Prostate gland (tissue), 2 donors: Measurements from ENCODE around the gene OLIG2. TPM values are rescaled to one million over a fixed set of nuclear protein-coding genes. Genes with fewer than 3 reads are reported as not detected.

ENCODE experiments used
- DNase-seq: peaks from one replicate; pipeline ENCODE4 v3.0.0-alpha.2; 2019; ENCODE audit warnings: low spot score
- H3K27ac ChIP-seq, 2 donors: fragments of 200-600 bp; sonication (generic); 2 replicates each; pipeline ENCODE4 v1.5.1; 2017 to 2019
- H3K27me3 ChIP-seq: fragments of 200-600 bp; sonication (generic); replicated peaks from 2 replicates; pipeline ENCODE4 v1.5.1; 2019; ENCODE audit not compliant: insufficient read depth
- H3K36me3 ChIP-seq, 2 donors: fragments of 200-600 bp; sonication (generic); 1 replicate in 1 of 2; 2 replicates in 1 of 2; pipeline versions ENCODE4 v1.5.1 to v1.8.1; 2017 to 2019
- H3K4me1 ChIP-seq: fragments of 200-600 bp; sonication (generic); replicated peaks from 2 replicates; pipeline ENCODE4 v1.5.1; 2019
- H3K4me3 ChIP-seq, 2 donors: fragments of 200-600 bp; sonication (generic); 2 replicates each; pipeline ENCODE4 v1.5.1; 2017 to 2019
- H3K9me3 ChIP-seq: fragments of 200-600 bp; sonication (generic); 2 replicates; pipeline ENCODE4 v1.5.1; 2017
- POLR2A ChIP-seq: fragments of 450-650 bp; IDR thresholded peaks from one replicate; pipeline ENCODE4 v1.6.1; 2016; ENCODE audit warnings: antibody characterized with exemption, mild to moderate bottlenecking
- POLR2AphosphoS5 ChIP-seq: sonication (generic); formaldehyde crosslinking; IDR thresholded peaks from one replicate; pipeline ENCODE4 v1.6.1; 2017; ENCODE audit warnings: antibody characterized with exemption
- WGBS: methylation state at CpG from one replicate; pipeline ENCODE4 v1.1.5; 2018; 5-methylcytosine and 5-hydroxymethylcytosine counted together
- intact Hi-C: fragments of 100-400 bp; cut with DNase I; formaldehyde crosslinking; loops from one replicate; pipeline ENCODE4 v1.14.2; 2022
- total RNA-seq, 2 donors: library from RNA; depleted of rRNA; stranded (reverse); fragments of >200 nt; gene quantifications; one replicate each; pipeline ENCODE4 v1.1.0, GENCODE V29; 2016
- TF ChIP-seq, protein P1 (sequence below), 4 experiments: fragments of 200-600 bp in 2 of 4; fragments of 450-650 bp in 2 of 4; sonication (generic) in 2 of 4; IDR thresholded peaks; 1 replicate in 3 of 4; 2 replicates in 1 of 4; pipeline ENCODE4 v1.5.1; 2016 to 2019; ENCODE audit warnings: antibody characterized with exemption in 4 of 4, mild to moderate bottlenecking in 2 of 4, moderate library complexity in 2 of 4

Gene OLIG2
- total RNA-seq, 2 donors from 2014 or later: not detected

DNA sequence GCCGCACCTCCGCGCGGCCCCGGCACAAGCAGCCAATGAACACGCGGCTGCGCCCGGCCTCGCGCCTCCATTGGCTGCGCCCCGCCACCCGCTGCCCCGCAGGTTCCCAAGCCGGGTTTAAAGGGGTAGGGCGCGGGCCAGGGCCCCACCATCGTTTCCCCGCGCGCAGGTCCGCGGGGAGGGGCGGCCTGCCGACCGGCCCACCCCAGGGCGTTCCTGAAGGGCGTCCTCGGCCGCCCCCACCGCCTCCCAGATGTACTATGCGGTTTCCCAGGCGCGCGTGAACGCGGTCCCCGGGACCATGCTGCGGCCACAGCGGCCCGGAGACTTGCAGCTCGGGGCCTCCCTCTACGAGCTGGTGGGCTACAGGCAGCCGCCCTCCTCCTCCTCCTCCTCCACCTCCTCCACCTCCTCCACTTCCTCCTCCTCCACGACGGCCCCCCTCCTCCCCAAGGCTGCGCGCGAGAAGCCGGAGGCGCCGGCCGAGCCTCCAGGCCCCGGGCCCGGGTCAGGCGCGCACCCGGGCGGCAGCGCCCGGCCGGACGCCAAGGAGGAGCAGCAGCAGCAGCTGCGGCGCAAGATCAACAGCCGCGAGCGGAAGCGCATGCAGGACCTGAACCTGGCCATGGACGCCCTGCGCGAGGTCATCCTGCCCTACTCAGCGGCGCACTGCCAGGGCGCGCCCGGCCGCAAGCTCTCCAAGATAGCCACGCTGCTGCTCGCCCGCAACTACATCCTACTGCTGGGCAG is 44.4 kb downstream of the OLIG2 start, which contains the start of gene OLIG1:
Gene OLIG1, plus strand, starts transcription at position 148 of the 750 bp plus-strand sequence. Its CDS starts 106 bp downstream, at position 254.
- DNase-seq: peak; percentile 31
- H3K4me1 ChIP-seq: no peaks in the 10 kb centered on the region
- TF ChIP-seq POLR2A (no peak), POLR2AphosphoS5 (no peak)
- TF ChIP-seq, protein P1, sequence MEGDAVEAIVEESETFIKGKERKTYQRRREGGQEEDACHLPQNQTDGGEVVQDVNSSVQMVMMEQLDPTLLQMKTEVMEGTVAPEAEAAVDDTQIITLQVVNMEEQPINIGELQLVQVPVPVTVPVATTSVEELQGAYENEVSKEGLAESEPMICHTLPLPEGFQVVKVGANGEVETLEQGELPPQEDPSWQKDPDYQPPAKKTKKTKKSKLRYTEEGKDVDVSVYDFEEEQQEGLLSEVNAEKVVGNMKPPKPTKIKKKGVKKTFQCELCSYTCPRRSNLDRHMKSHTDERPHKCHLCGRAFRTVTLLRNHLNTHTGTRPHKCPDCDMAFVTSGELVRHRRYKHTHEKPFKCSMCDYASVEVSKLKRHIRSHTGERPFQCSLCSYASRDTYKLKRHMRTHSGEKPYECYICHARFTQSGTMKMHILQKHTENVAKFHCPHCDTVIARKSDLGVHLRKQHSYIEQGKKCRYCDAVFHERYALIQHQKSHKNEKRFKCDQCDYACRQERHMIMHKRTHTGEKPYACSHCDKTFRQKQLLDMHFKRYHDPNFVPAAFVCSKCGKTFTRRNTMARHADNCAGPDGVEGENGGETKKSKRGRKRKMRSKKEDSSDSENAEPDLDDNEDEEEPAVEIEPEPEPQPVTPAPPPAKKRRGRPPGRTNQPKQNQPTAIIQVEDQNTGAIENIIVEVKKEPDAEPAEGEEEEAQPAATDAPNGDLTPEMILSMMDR (IDR thresholded peaks at IDR 0.05): no peak
- WGBS: 2% methylated on average over 45 of the region's 82 CpGs
- H3K27me3 ChIP-seq: peaks cover 32% of the 10 kb centered on the region
- H3K9me3 ChIP-seq: no peaks in the 10 kb centered on the region
- no peak within 1 kb of the TSS for H3K27ac ChIP-seq
- intact Hi-C loops: no loop called here
- H3K4me3 ChIP-seq: peak within 1 kb of the TSS; percentile 19 to 24
- H3K36me3 ChIP-seq: no peaks in the 10 kb centered on the region

GRCh38 chr21:33070744-33070997 is 44.9 kb downstream of the OLIG2 start:
- WGBS: 0% methylated on average over 21 of the region's 44 CpGs
- H3K27me3 ChIP-seq: peaks cover 35% of the 10 kb centered on the region
- peak overlapping the region; percentile 19 to 24 for H3K4me3 ChIP-seq
- no peaks in the 10 kb centered on the region for H3K36me3 ChIP-seq
- no peak overlapping the region for H3K27ac ChIP-seq
- no peaks in the 10 kb centered on the region for H3K9me3 ChIP-seq
- intact Hi-C loops: no loop called here
- DNase-seq: no peak
- no peaks in the 10 kb centered on the region for H3K4me1 ChIP-seq
- TF ChIP-seq POLR2A (no peak), POLR2AphosphoS5 (no peak)
- TF ChIP-seq, protein P1 (IDR thresholded peaks at IDR 0.05): no peak

DNA sequence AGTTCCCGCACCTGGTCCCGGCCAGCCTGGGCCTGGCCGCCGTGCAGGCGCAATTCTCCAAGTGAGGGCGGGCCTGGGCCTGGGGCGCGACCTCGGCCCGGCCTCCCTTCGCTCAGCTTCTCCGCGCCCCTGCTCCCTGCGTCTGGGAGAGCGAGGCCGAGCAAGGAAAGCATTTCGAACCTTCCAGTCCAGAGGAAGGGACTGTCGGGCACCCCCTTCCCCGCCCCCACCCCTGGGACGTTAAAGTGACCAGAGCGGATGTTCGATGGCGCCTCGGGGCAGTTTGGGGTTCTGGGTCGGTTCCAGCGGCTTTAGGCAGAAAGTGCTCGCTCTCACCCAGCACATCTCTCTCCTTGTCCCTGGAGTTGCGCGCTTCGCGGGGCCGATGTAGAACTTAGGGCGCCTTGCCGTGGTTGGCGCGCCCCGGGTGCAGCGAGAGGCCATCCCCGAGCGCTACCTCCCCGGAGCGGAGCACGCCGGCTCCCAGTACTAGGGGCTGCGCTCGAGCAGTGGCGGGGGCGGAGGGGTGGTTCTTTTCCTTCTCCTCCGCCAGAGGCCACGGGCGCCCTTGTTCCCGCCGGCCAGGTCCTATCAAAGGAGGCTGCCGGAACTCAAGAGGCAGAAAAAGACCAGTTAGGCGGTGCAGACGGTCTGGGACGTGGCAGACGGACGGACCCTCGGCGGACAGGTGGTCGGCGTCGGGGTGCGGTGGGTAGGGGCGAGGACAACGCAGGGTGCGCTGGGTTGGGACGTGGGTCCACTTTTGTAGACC is 45.4 kb downstream of the OLIG2 start:
- 3% methylated on average over 57 of the region's 69 CpGs for WGBS

DNA sequence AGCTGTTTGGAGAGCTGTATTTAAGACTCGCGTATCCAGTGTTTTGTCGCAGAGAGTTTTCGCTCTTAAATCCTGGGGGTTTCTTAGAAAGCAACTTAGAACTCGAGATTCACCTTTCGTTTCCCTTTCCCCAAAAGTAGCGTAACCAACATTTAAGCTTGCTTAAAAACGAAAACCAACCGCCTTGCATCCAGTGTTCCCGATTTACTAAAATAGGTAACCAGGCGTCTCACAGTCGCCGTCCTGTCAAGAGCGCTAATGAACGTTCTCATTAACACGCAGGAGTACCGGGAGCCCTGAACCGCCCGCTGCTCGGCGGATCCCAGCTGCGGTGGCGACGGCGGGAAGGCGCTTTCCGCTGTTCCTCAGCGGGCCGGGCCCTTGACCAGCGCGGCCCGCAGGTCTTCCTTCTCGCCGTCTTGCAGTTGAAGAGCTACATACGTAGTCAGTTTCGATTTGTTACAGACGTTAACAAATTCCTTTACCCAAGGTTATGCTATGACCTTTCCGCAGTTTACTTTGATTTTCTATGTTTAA is 46.1 kb downstream of the OLIG2 start:
- whole genome bisulfite sequencing: 11% methylated on average over 38 of the region's 38 CpGs

More for the DNA sequence above, 45.4 kb downstream of the OLIG2 start:
- Histone ChIP-seq H3K27me3 (peaks cover 35% of the 10 kb centered on the region), H3K36me3 (no peaks in the 10 kb centered on the region), H3K4me3 (peak overlapping the region; percentile 19 to 24), H3K9me3 (no peaks in the 10 kb centered on the region), H3K4me1 (no peaks in the 10 kb centered on the region), H3K27ac (no peak overlapping the region)
- DNase-seq: no peak
- no peak for TF ChIP-seq POLR2A
- TF ChIP-seq, protein P1 (IDR thresholded peaks at IDR 0.05): no peak
- TF ChIP-seq POLR2AphosphoS5: no peak
- intact Hi-C loops: no loop called here

More for the DNA sequence above, 46.1 kb downstream of the OLIG2 start:
- Histone ChIP-seq H3K4me3 (peak overlapping the region in 1 of 2 donors; percentile 24), H3K27ac (no peak overlapping the region), H3K27me3 (peaks cover 31% of the 10 kb centered on the region), H3K4me1 (no peaks in the 10 kb centered on the region), H3K36me3 (no peaks in the 10 kb centered on the region), H3K9me3 (no peaks in the 10 kb centered on the region)
- no peak for TF ChIP-seq POLR2AphosphoS5
- TF ChIP-seq POLR2A: no peak
- TF ChIP-seq, protein P1 (IDR thresholded peaks at IDR 0.05): no peak
- DNase-seq: no peak
- intact Hi-C loops: no loop called here
